ENCODE measurements around the gene FANCC.

Gene FANCC, protein sequence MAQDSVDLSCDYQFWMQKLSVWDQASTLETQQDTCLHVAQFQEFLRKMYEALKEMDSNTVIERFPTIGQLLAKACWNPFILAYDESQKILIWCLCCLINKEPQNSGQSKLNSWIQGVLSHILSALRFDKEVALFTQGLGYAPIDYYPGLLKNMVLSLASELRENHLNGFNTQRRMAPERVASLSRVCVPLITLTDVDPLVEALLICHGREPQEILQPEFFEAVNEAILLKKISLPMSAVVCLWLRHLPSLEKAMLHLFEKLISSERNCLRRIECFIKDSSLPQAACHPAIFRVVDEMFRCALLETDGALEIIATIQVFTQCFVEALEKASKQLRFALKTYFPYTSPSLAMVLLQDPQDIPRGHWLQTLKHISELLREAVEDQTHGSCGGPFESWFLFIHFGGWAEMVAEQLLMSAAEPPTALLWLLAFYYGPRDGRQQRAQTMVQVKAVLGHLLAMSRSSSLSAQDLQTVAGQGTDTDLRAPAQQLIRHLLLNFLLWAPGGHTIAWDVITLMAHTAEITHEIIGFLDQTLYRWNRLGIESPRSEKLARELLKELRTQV

DNA sequence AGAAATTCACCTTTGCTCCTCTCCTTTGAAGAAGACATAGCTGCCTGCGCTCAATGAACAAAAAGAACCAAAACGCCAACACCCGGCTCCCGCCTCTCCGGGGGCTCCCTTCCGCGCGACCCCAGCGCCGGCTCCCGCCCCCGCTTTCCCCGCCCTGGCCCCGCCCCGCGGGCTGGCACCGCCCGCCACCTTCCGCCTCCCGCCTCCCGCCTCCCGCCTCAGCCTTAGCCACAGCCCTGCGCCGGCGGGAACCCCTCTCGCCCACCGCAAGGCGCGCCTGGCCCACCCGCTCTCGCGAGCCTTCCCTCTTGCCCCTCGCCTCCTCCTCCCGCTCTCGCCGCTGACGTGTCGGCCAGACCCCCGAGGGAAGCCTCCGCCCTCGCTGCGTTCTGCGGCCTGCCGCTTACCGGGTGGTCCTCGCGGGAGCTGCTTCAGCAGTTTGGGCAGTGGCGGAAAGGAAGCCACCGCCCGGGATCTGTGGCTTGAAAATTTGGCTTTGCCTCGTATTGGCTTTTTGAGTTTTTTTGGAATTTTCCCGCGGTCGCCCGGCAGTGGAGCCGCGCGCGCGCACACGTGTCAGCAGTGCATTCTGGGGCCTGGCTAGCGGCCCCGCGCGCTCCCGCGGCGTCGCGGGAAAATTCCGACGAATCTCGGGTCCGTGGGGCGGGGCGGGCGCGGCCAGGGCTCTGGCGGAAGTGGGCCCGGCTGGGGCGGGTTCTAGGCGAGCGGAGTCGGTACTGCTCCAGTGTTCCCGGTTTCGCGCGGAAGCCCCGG, at the start of gene FANCC:
FANCC (minus strand) TSS at position 591 of the 774 bp plus-strand sequence. CDS start 68,418 bp downstream, outside the sequence.
- DNase-seq, result peak; percentile 86

DNA sequence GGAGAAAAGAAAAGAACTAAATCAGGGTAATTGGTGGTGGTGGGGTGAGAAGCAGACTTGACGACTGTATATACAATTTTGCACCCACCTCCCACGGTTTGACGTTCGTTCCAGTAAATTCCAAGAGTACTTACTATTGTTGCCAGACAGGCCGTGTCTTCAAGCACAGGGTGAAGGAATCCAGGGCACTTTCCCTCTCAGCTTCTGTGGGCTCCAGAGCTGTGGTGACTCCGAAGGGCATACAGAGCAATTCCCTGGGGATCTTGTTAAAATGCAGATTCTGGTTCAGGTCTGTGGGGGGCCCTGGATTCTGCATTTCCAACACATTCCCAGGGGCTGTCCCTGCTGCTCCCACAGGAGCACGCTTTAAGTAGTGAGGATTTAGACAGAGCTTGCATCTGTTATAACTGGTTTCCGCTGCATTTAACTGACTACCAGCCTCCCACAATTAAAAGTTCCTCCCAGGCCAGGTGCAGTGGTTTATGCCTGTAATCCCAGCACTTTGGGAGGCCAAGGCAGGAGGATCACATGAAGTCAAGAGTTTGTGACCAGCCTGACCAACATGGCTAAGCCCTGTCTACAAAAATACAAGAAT, 49.3 kb upstream of the FANCC start:
- DNase-seq, result no peak

DNA sequence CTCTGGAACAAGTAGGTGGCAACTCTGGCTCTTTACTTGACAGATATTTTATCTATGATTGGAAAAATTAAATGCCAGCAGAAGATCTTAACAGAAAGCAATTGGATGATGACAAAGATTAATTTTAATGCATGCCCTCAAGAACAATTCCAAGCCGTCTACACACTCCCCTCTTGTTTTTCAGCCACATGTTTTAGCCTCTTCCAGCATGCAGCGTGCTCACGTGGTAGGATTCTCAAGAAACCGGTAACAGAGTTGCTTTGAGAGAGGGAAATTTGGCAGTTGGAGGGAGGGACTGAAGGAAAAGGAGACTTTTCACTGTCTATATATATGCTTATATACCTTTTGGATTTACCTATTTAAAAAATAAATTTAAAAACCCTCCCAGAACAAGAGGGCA, 48.3 kb upstream of the FANCC start:
- DNase-seq, result no peak

DNA sequence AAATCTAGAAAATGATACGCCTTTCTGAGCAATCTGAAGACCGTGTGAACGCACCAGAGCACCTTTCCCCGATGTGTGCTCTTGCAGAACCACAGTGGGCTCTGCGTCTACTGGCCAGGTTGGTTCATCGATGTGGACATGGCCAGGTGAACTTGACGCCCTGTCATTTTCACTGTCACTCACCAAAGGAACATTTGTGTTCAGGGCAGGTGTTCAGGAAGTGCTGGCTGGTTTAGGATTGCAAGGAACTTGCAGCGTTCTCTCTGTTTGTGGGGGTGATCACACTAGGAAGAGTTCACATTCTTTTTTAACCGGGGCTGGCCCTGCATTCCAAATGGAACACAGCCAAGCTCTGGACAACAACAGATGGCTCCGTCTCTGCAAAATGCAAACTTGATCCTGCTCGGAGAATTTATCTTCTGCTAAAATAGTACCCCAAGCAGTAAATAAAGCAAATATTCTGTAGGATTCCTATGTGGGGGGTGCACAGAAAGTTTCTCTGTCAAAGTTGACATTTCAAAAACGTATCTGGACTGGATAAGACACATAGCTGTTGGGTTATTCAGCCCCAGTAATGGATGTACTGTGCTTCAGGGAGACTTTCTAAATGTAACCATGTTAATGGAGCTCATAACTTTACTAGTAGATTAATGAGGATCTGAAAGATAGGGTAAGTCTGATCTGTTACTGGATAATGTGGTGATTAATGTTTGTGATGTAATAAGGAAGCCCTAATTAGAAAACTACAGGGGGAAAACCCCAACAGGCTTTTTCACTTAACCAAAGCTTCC, 45.7 kb upstream of the FANCC start:
- no peak for DNase-seq

DNA sequence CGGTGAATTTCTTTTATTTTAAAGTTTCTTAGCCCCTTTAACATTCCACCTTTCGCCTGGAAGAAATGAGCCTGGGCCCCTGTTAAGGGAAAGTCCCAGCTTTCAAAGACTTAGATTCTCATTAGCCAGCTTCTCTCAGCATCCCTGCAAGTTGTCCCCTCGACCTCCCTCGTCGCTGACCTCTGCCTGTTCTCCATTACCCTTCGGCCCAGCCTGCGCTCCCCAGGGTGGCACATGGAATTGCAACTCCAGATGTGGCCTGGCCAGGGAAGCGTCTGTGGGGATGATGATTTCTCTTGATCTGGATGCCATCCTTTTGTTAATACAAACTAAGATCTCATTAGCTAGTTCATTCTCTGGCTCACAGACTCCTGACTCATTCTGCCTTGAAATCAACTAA, 43.4 kb upstream of the FANCC start:
- no peak for DNase-seq

DNA sequence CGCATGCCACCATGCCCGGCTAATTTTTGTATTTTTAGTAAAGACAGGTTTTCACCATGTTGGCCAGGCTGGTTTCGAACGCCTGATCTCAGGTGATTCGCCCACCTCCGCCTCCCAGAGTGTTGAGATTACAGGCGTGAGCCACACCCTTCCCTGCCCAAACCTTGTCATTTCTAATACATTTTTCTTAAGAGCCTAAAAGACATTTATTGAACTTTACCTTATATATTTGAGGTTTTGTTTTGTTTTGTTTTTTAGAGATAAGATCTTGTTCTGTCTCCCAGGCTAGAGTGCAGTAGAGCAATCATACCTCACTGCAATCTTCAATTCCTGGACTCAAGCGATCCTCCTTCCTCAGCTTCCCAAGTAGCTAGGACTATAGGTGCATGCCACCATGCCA, 39.8 kb upstream of the FANCC start:
- DNase-seq, result no peak

DNA sequence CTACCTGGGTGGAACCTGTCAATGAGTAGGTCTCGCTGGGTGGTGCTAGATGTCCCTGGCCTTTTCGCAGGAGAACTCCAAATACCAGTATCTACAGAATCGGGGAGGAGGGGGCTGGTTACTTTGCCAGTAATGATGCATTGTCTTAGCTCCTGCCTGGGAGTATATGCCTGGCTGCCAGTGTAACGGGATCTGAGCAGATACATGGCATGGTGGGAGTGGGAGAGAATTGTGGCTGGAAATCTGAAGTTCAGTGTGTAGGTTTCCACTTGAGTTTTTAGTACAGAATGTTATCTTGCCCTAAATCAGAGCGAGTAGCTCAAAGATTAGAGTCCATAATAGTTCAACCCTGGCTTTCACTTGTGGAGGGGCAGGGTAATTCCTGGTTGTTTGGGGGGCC, 38.0 kb upstream of the FANCC start:
- DNase-seq, result no peak

DNA sequence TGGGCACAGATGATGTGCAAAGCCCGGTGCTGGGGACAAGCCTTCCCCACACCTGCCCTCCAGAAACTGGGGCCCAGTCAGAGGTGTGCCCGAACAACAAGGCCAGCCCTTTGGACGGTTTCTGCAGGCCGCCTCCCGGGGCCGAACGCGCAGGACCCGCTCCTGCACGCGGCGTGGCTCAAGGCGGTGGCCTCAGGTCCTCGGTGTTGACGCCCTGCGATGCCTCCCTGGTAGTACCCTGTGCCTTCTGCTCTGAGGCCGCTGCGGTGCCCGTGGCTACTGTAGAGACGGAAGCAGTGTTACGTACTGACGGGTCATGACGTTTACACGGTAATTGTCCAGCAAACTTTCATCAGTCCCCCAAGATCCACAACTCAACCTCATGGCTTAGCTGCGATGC, 33.5 kb upstream of the FANCC start:
- no peak for DNase-seq

DNA sequence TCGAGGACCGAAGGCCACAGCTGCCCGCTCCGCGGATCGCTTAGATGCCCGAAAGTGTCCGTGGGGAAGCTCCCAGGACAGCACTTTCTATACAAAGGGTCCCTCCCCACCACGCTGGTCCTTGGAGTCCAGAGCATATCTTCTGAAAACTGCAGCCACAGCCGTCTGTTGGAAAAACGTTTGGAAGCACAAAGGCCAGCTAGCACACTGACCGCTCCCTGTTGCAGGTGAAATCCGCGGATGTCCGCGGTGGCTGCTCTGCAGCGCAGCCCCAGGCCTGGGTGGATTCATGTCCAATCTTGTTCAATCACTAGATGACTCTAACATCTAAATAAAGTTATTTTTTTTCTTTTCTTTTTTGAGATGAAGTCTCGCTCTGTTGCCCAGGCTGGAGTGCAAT, 32.8 kb upstream of the FANCC start:
- no peak for DNase-seq

DNA sequence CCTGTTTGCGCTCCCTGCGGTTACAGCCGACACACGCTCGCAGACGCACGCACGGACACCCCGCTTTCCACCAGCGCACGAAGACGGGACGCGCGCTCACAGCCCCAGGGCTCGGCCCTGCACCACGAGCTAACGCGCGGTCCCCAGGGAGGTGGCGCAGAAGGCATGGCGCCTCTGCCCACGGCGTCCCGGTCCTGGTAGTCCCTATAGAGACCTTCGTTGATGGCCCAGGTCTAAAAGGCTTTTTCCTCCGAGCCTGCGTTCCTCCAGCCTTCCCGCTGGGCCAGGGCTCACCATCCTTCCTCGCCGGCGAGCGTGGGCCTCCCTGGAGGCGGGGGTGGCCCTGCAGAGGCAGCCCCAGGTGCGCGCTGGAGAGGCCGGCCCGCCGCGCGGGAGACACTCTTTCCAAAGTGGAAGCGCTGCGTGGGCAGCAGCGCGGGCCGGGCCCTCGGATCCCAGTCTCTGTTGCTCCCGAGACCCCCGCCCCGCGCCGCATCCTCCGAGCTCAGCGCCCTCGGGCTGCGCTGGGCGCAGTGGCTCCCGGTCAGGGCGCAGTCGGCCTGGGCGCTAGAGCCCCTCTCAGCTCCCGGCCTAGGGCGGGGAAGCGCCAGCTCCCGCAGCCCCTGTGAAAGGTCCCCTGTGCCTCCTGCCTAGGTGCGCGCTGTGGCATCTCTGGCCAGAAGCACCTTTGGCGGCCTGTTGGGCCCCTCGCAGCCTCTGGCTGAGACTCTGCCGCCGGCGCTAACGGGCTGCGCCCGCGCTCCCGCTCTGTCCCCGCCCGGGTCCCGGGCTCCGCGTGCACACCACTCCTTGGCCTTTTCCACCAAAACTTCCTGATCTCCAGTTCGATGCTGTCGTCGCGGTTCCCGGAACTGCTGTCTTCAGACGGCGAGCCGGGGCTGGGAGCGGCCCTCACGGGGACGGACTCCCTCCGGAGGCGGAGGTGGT, 31.9 kb upstream of the FANCC start:
- DNase-seq, result no peak

DNA sequence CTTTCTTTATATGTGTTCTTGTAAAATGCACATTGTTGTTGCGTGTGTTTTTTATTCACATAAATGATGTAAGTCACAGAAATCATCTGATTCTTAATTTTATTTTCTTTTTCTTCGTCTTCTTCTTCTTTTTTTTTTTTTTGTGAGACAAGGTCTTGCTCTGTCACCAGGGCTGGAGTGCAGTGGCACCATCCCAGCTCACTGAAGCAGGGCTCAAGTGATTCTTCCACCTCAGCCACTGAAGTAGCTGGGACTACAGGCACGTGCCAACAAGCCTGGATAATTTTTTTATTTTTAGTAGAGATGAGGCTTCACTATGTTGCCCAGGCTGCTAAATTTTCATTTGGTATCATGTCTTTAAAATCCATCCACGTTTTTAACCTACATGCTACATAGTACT, 28.5 kb upstream of the FANCC start:
- DNase-seq, result no peak

DNA sequence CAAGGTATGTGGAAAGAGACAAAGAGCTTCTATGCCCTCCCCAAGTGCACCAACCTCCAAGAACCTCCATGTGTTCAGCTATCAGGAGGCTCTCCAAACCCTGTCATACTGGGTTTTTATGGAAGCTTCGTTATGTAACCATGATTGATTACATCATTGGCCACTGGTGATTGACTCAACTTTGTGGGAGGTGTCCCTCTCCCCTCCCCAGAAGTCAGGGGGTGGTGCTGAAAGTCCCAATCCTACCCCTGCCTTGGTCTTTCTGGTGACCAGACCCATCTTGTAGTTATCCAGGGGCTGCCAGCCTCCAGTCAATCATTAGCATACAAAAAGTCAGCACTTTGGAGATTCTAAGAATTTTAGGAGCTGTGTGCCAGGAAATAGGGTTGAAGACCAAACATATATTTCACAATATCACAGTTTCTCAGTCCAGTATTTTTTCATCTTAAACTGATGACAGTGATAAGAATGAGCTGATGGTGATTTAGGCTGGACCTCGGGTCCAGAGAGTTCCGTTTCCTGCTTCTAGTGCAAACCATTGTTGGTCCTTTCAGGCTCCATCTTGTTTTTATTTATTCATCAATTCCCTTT, 27.3 kb upstream of the FANCC start:
- no peak for DNase-seq

DNA sequence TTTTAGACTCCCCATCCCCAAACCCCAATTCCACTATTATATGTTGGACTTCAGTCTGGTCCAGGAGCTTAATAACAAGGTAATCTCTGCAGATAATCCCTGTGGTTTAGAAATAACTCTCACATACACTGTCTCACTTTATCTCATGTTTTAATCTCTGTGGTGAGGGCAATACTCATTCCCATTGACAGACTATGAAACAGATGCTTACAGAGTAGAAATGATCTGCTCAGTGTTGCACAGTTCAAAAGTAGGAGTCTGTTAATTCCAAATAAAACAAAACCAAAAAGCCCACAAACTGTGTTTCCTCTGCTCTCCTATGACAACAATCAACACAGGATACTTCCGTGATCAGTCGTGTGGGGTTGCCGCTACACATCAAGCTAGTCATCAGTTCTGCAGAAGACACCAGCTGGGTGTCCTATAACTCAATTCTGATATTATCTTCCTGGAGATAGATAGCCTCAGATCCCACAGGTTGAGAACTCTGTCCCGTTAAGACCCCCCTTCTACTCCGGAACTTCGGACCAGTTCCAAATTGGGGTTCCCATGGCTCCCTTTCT, 26.3 kb upstream of the FANCC start:
- no peak for DNase-seq

DNA sequence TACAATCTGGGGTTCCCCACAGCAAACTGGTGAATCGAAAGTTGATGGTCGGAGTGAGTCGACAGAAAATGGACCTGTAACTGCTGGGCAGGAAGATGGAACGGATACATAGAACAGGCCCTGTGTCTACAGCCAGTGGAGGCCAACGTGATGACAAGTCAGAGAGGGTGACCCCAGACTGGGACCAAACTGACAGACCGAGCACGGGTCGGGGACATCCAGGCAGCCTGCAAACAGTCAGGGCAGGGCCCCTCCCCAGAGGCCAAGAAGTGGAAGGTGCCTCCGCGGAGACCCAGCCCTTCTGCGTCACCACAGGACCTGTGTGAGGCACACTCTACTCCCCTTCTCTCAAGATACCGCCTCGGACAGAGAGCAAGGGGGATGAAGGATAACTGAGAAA, 25.1 kb upstream of the FANCC start:
- no peak for DNase-seq

DNA sequence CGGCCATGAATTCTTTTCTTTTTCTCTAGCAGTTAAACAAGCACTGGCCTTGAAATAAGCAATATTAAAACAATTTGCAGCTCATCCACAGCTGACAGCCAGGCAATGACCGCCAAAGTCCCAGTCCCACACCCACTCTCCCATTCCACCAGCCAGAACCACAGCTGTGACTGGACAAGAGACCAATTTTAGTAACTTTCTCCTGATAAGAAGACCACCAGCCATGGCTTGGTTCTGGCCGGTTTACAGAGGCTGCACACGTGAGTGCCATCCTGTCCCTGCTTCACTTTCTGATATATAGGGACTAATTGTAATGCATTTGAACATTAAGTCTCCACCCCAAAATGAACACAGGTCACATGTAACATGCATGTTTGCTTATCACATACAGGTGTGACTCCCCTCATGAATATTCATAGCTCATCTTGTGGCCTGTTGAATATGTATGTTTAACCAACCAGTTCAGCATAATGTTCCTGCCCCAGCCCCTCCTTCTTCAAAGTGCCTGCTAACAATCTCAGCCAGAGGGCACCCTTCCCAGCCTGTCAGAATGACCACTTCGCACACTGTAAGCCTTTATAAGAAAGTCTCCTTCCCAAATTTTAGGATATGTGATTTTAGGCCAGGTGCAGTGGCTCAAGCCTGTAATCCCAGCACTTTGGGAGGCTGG, 23.9 kb upstream of the FANCC start:
- no peak for DNase-seq

DNA sequence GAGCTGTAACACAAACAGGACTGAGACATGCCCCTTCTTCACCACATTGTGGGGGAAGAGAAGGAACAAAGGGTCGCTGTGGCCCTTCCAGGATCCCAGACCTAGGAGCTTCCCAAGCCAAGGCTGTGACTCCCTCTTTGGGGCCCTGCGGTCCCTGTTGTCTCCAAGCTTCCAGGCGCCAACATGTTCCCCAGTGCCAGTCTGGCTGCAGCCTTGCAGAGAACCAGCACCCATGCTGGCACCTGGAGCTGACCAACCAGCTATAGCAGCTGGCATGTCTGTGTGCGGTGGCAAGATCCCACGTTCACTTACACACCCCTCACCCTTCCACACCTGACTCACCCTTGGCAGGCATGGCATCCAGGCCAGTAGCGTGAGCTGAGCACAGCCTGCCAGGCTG, 20.7 kb upstream of the FANCC start:
- DNase-seq, result no peak

DNA sequence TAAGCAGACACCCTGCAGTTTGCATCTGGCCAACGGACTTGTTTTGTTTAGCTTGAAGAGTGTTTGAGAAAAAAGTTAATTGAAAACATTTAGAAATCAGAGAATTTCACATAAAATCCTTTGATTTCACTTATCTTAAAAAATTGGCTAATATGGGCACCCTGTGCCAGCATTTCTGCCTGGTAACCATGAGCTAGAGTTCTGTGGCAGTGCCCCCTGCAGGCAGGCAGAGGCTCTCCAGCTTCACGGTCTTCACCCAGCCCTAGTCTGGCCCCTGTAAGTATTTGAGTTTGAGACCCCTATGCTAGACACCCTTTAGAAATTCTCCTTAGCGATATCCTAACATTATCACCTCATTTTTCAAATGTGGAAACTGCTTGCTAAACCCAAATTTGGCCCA, 18.8 kb upstream of the FANCC start:
- peak; percentile 34 for DNase-seq

DNA sequence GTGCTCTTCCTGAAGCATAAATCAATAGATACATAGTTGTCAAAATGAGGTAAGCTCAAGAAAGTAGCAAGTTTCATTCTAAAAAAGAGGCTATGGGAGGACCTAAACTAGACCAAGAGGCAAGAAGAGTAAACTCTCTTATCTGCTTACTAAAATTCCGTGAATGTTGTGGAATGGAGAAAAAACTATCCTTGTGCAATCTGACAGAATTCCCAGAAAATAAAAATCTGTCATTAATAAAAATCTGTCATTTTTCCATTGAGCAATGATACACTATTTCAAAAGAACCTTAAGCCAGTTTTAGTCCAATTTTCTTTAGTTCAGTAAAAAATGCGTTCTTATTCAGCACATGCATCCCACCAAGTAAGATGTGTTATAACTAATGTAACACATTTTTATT, 15.9 kb upstream of the FANCC start:
- DNase-seq, result no peak

DNA sequence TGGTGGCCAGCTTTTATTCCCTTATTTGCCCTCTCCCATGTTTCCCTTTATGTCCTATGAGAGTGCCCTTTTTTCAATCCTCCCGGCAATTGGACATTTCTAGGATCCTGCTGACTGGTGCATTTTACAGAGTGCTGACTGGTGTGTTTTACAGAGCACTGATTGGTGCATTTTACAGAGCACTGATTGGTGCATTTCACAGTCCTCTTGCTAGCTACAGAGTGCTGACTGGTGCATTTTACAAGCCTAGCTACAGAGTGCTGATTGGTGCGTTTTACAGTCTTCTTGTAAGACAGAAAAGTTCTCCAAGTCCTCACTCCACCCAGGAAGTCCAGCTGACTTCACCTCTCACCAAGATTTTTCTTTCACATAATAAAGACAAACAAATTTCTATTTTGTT, 15.4 kb upstream of the FANCC start:
- no peak for DNase-seq

DNA sequence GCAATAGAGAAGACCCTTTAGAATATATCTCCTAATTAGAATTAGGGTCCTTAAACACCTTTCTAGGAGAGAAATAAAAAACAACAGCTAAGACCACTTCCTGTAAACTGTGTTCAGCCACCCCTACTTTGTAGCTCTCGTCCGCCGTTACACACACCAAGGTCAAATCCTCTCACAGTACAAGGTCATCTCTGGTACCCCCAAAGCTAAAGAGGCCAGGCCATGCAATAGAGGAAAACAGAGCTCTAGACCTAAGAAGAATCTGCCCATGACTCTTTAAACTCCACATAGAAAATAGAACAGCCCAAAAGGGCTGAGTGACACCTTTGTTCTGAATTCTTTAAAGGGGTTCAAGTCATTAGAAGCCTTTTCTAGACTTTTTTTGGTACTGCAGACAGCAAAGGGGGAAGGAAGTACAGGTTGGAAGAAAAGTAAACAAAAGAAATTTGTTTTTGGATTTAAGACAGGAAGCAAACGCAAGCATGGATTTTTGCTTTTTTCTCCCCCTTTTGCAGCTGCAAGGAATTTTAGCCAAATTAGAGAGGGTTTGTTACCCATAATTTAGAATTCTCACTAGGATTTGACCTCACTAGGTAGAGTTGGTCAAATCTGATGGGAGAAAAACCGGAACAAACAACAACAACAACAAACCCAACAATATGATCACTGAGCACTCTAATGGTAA, 13.4 kb upstream of the FANCC start:
- no peak for DNase-seq
